Measurements from ENCODE around the gene BLVRB.
"Not testable (repeated sequence)": the region's sequence is repeated elsewhere in the genome, so short reads cannot be mapped to it uniquely, and the experiment has no call there.

- TF ChIP-seq, protein P1, sequence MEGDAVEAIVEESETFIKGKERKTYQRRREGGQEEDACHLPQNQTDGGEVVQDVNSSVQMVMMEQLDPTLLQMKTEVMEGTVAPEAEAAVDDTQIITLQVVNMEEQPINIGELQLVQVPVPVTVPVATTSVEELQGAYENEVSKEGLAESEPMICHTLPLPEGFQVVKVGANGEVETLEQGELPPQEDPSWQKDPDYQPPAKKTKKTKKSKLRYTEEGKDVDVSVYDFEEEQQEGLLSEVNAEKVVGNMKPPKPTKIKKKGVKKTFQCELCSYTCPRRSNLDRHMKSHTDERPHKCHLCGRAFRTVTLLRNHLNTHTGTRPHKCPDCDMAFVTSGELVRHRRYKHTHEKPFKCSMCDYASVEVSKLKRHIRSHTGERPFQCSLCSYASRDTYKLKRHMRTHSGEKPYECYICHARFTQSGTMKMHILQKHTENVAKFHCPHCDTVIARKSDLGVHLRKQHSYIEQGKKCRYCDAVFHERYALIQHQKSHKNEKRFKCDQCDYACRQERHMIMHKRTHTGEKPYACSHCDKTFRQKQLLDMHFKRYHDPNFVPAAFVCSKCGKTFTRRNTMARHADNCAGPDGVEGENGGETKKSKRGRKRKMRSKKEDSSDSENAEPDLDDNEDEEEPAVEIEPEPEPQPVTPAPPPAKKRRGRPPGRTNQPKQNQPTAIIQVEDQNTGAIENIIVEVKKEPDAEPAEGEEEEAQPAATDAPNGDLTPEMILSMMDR (IDR thresholded peaks at IDR 0.05): not testable (repeated sequence)
- TF ChIP-seq POLR2A (IDR thresholded peaks at IDR 0.05): not testable (repeated sequence)
These were observed 32.8 kb downstream of the BLVRB start for GRCh38 chr19:40432760-40433159.
